A549 (cell line): ENCODE results near the gene ECEL1. TPM values are rescaled to one million over a fixed set of nuclear protein-coding genes. Genes with fewer than 3 reads are reported as not detected.

Experiments
- ATAC-seq, 2 experiments: fragments of 200-7000 bp in 1 of 2; fragments of >200 bp in 1 of 2; cut with Nextera tagmentation in 1 of 2; cut with Tn5 transposase in 1 of 2; 3 replicates each; pipeline versions ENCODE4 v1.8.0 to v1.9.1; 2018 to 2020; ENCODE audit warnings: mild to moderate bottlenecking in 1 of 2, moderate library complexity in 1 of 2
- CTCF ChIA-PET: fragments of 300-600 bp; sonication (Branson Sonifier 250); formaldehyde crosslinking; extraction: SDS; loops from one replicate; lab custom pipeline; 2021; ENCODE audit warnings: antibody characterized with exemption, inconsistent platforms; lab: Yijun Ruan, JAX
- POLR2A ChIA-PET: fragments of 350-600 bp; formaldehyde crosslinking; extraction: SDS; loops from one replicate; lab custom pipeline; 2021; ENCODE audit warnings: antibody characterized with exemption, inconsistent platforms; lab: Yijun Ruan, JAX
- DNase-seq, 2 experiments: peaks; one replicate each; pipeline versions ENCODE4 v3.0.0 to v3.0.0-alpha.2; 2011 to 2016; ENCODE audit warnings: low read depth in 1 of 2, low spot score in 1 of 2
- FAIRE-seq: peaks from 2 replicates; lab custom pipeline; 2011; peaks lifted over from hg19 to GRCh38; lab: Jason Lieb, UNC
- H3K27ac ChIP-seq, 2 experiments: fragments of >200 bp; sonication (Bioruptor Twin); formaldehyde crosslinking; 3 replicates each; pipeline ENCODE4 v1.5.1; 2016 to 2017
- H3K4me1 ChIP-seq: fragments of >200 bp; sonication (Bioruptor Twin); formaldehyde crosslinking; 3 replicates; pipeline ENCODE4 v1.6.1; 2016
- H3K4me2 ChIP-seq: fragments of >200 bp; sonication (Bioruptor Twin); formaldehyde crosslinking; 3 replicates; pipeline ENCODE4 v1.6.1; 2016
- H3K4me3 ChIP-seq: fragments of >200 bp; sonication (Bioruptor Twin); formaldehyde crosslinking; 3 replicates; pipeline ENCODE4 v1.5.1; 2016
- H3K9me3 ChIP-seq: fragments of >200 bp; sonication (Bioruptor Twin); formaldehyde crosslinking; 3 replicates; pipeline ENCODE4 v1.6.1; 2016
- CBX2 ChIP-seq: fragments of 200-600 bp; sonication (generic); IDR thresholded peaks from 2 replicates; pipeline ENCODE4 v1.6.1; 2016; ENCODE audit warnings: low read depth, mild to moderate bottlenecking, borderline replicate concordance
- CHD2 ChIP-seq: fragments of 150-350 bp; IDR thresholded peaks from 2 replicates; pipeline ENCODE4 v1.6.1; 2014; ENCODE audit warnings: low read length; ENCODE audit not compliant: partially characterized antibody
- EHF ChIP-seq: fragments of 250-450 bp; sonication (Bioruptor Pico); IDR thresholded peaks from 2 replicates; pipeline ENCODE4 v1.5.0; 2020; ENCODE audit warnings: mild to moderate bottlenecking
- ESRRA ChIP-seq: fragments of 150-350 bp; IDR thresholded peaks from 2 replicates; pipeline ENCODE4 v1.6.1; 2014; ENCODE audit warnings: mild to moderate bottlenecking, low read length, borderline replicate concordance
- FOSB ChIP-seq: fragments of 250-450 bp; sonication (Bioruptor Pico); IDR thresholded peaks from 2 replicates; pipeline ENCODE4 v1.5.0; 2020; ENCODE audit warnings: mild to moderate bottlenecking, moderate library complexity
- FOXS1 ChIP-seq: fragments of 250-450 bp; sonication (Bioruptor Pico); IDR thresholded peaks from 2 replicates; pipeline ENCODE4 v1.5.0; 2020; ENCODE audit warnings: mild to moderate bottlenecking, moderate library complexity
- NFE2L2 ChIP-seq: fragments of 150-350 bp; conservative IDR thresholded peaks from 2 replicates; pipeline ENCODE4 v1.6.1; 2014; ENCODE audit warnings: low read length
- NR3C1 ChIP-seq: fragments of >200 bp; sonication (Bioruptor Twin); formaldehyde crosslinking; IDR thresholded peaks from 3 replicates; pipeline ENCODE4 v1.6.1; 2017
- PBX3 ChIP-seq: IDR thresholded peaks from 2 replicates; pipeline ENCODE4 v1.6.1; 2012
- PHF8 ChIP-seq: fragments of 200-600 bp; sonication (generic); IDR thresholded peaks from 2 replicates; pipeline ENCODE4 v1.6.1; 2016; ENCODE audit warnings: low read depth, mild to moderate bottlenecking, antibody characterized with exemption, moderate library complexity, borderline replicate concordance
- POLR2A ChIP-seq: IDR thresholded peaks from 2 replicates; pipeline ENCODE4 v1.6.1; 2012; ENCODE audit warnings: mild to moderate bottlenecking, low read length
- REST ChIP-seq: fragments of 200-600 bp; sonication (generic); IDR thresholded peaks from 2 replicates; pipeline ENCODE4 v1.6.1; 2016; ENCODE audit warnings: antibody characterized with exemption, mild to moderate bottlenecking, moderate library complexity
- SREBF2 ChIP-seq: fragments of 450-650 bp; IDR thresholded peaks from 2 replicates; pipeline ENCODE4 v1.6.1; 2014; ENCODE audit warnings: mild to moderate bottlenecking, moderate library complexity
- TP53 ChIP-seq: fragments of 250-450 bp; sonication (Bioruptor Pico); IDR thresholded peaks from 2 replicates; pipeline ENCODE4 v1.5.0; 2021; ENCODE audit warnings: mild to moderate bottlenecking, moderate library complexity
- ZC3H11A ChIP-seq: fragments of 450-650 bp; IDR thresholded peaks from 2 replicates; pipeline ENCODE4 v1.6.1; 2014; ENCODE audit warnings: antibody characterized with exemption, mild to moderate bottlenecking
- ZFP36 ChIP-seq: fragments of 450-650 bp; IDR thresholded peaks from 2 replicates; pipeline ENCODE4 v1.6.1; 2014; ENCODE audit warnings: borderline replicate concordance; ENCODE audit not compliant: partially characterized antibody
- WGBS: methylation state at CpG from one replicate; pipeline ENCODE4 v1.1.6; 2017; ENCODE audit errors: missing lambda C conversion rate; 5-methylcytosine and 5-hydroxymethylcytosine counted together
- polyA plus RNA-seq, 4 experiments: library from polyadenylated mRNA; depleted of rRNA in 3 of 4; stranded (reverse); fragments of >200 nt; fragmentation: RNase III in 1 of 4; extraction: RNeasy Plus Mini Kit Qiagen cat#74134 plus additional on column Dnase treatment in 1 of 4; gene quantifications; 2 replicates in 3 of 4; 3 replicates in 1 of 4; pipeline ENCODE4 v1.2.3, GENCODE V29; 2011 to 2017
- TF ChIP-seq, protein P1 (sequence below): fragments of >200 bp; sonication (Bioruptor Twin); formaldehyde crosslinking; IDR thresholded peaks from 3 replicates; pipeline ENCODE4 v1.6.1; 2016
- TF ChIP-seq, protein P2 (sequence below): fragments of 150-350 bp; IDR thresholded peaks from 2 replicates; pipeline ENCODE4 v1.6.1; 2014; ENCODE audit warnings: low read depth, mild to moderate bottlenecking, low read length

Gene ECEL1
- polyA plus RNA-seq, 2 of the 4 experiments (the other 2 are of a cell fraction) = 0.12 to 0.18 TPM

DNA sequence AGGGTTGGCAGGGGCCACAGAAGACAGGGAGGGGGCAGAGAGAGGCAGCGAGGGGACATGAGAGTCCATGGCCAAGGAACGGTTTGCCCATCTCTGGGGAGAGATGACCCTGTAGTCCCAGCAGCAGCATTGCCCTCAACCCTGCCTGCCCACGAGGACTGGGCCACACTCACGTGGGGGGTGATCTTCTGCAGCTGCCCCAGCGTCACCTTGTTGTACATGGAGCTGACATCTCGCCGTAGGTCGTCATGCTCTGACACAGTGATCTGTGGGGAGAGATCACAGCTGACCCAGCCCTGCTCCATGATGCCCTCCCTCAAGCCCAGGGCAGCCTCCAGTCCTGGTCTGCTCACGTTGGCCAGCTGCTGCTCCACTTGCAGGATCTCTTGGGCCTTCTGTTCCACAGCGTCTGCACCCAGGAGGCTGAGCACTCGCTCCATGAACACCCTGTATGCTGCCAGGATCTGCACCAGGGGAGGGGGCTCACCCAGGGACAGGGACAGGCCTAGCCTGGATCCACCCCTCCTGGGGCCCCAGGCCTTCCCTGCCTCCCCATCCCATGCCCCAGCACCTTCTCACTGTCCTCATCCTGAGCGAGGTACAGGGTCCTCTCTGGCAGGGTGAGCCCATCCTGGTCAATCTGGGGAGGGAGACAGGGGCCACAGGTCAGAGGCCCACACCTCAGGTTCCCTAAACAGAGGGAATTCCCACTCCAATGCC lies 2.8 kb downstream of the ECEL1 start (continued):
- TF ChIP-seq PBX3 (no peak), POLR2A (no peak), SREBF2 (no peak)

DNA sequence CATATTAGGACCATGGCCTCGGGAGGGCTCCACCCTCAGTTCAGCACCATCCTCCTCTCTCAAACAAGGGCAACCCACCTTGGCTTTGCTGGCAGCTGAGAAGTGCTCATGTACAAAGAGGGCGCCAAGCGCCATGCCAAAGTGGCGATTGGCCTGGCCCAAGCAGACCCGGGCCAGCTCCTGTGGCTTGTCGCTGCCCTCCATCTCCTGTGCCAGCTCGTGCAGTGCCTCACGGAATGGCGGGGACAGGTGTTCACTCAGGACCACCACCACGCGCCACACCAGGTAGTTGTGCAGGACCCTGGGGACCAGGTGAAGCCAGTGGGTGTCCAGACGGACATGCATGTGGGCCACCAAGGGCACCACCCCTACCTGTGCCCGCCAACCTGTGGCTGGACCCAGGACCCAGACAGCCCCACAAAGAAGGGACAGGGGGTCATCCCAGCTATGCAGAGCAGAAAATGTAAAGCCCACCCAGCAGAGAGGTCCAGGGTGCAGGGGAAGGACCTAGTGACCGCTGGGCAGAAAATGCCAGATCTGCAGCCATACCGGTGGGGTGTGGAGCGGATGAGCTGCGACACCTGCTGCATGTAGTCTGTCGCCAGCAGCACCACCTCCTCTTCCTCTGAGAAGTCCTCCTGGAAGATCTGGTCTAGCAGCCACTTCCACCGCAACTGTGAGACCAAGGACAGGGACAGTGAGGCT lies 3.6 kb downstream of the ECEL1 start:
- H3K4me1 ChIP-seq = peaks cover 6% of the 10 kb centered on the region; the same call in 1 of the 3 replicates
- no peak for ATAC-seq
- no peak for FAIRE-seq
- H3K27ac ChIP-seq = no peak overlapping the region
- WGBS = 74% methylated on average over 10 of the region's 19 CpGs
- H3K9me3 ChIP-seq = no peaks in the 10 kb centered on the region
- H3K4me2 ChIP-seq = no peak overlapping the region
- ChIA-PET CTCF (no interaction called here), POLR2A (no interaction called here)
- no peak overlapping the region for H3K4me3 ChIP-seq
- TF ChIP-seq FOSB (CRISPR knock-in tag) = no peak
- no peak for TF ChIP-seq ESRRA
- TF ChIP-seq EHF (CRISPR knock-in tag) = no peak
- TF ChIP-seq CBX2 = no peak
- TF ChIP-seq ZC3H11A = no peak
- TF ChIP-seq FOXS1 (CRISPR knock-in tag) = no peak
- no peak for TF ChIP-seq CHD2
- TF ChIP-seq, protein P1, sequence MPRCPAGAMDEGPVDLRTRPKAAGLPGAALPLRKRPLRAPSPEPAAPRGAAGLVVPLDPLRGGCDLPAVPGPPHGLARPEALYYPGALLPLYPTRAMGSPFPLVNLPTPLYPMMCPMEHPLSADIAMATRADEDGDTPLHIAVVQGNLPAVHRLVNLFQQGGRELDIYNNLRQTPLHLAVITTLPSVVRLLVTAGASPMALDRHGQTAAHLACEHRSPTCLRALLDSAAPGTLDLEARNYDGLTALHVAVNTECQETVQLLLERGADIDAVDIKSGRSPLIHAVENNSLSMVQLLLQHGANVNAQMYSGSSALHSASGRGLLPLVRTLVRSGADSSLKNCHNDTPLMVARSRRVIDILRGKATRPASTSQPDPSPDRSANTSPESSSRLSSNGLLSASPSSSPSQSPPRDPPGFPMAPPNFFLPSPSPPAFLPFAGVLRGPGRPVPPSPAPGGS = no peak
- no peak for TF ChIP-seq POLR2A
- no peak for TF ChIP-seq NFE2L2
- TF ChIP-seq ZFP36 = no peak
- DNase-seq = no peak

DNA sequence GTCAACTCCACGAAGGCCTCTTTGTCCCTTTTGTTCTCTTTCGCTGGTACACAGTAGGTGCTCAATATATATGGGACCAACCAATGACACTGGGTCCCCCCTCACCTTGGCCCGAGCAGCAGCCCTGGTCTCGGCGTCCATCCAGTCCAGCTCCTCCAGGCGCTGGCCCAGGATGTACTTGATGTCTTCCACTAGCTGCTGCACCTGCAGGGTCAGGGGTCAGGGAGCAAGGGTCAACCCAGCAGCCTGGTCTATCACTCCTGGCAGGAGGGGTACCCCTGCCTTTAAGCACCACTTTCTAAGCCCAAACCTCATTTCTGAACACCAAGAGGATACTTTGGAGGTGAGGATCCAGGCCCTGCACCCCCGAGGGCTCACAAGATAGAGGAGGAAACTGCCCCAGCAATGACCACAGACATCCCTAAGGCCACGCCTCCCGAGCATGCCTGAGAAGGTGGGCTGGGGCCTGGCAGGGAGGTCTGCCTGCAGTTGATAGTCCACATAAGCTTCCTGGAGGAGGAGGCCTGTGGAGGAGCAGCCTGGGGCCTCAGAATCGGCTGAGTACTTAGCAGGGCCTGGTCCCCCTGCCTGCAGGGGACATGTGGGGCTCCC lies 4.2 kb downstream of the ECEL1 start:
- CTCF ChIA-PET = interaction anchor here (1.5 kb wide), 1 partner anchor 36 kb away, joined by 3 read pairs; no protein-coding TSS in a partner anchor
- POLR2A ChIA-PET = no interaction called here
- Histone ChIP-seq H3K4me2 (no peak overlapping the region), H3K9me3 (no peaks in the 10 kb centered on the region), H3K4me3 (no peak overlapping the region), H3K27ac (no peak overlapping the region), H3K4me1 (peaks cover 6% of the 10 kb centered on the region; the same call in 1 of the 3 replicates)
- no peak for ATAC-seq
- no peak for TF ChIP-seq POLR2A
- no peak for TF ChIP-seq PHF8
- TF ChIP-seq, protein P2, sequence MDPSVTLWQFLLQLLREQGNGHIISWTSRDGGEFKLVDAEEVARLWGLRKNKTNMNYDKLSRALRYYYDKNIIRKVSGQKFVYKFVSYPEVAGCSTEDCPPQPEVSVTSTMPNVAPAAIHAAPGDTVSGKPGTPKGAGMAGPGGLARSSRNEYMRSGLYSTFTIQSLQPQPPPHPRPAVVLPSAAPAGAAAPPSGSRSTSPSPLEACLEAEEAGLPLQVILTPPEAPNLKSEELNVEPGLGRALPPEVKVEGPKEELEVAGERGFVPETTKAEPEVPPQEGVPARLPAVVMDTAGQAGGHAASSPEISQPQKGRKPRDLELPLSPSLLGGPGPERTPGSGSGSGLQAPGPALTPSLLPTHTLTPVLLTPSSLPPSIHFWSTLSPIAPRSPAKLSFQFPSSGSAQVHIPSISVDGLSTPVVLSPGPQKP = no peak
- no peak for TF ChIP-seq NR3C1
- no peak for TF ChIP-seq TP53 (CRISPR knock-in tag)
- TF ChIP-seq REST = no peak
- WGBS = 75% methylated on average over 8 of the region's 10 CpGs
- FAIRE-seq = no peak
- DNase-seq = no peak
